Transverse colon (tissue), 4 donors: Measurements from ENCODE around the gene APOBEC3H.

Experiments
- CTCF ChIP-seq, 5 experiments: fragments of 200-600 bp in 3 of 5; fragments of 450-650 bp in 2 of 5; sonication (generic) in 3 of 5; IDR thresholded peaks; 1 replicate in 2 of 5; 2 replicates in 3 of 5; pipeline ENCODE4 v1.5.1; 2016 to 2017; ENCODE audit warnings: antibody characterized with exemption in 5 of 5, inconsistent platforms in 3 of 5, mild to moderate bottlenecking in 2 of 5, moderate library complexity in 1 of 5
- POLR2AphosphoS5 ChIP-seq, 3 donors: sonication (generic); formaldehyde crosslinking; IDR thresholded peaks; one replicate each; pipeline ENCODE4 v1.6.1; 2016; ENCODE audit warnings: antibody characterized with exemption in 3 of 3

- TF ChIP-seq CTCF (IDR thresholded peaks at IDR 0.05) (no peak), POLR2AphosphoS5 (IDR thresholded peaks at IDR 0.05) (no peak)
Observed at GRCh38 chr22:39068033-39068785, 28.8 kb upstream of the APOBEC3H start.
